GM18505 (cell line): ENCODE data around the gene UXS1.

ENCODE experiments used
- ATAC-seq: cut with Tn5 transposase; IDR thresholded peaks from one replicate; pipeline ENCODE4 v1.9.1; 2021; ENCODE audit not compliant: unreplicated experiment
- POLR2A ChIP-seq: IDR thresholded peaks from 4 replicates; pipeline ENCODE4 v1.6.1; 2011; ENCODE audit warnings: borderline replicate concordance; ENCODE audit not compliant: insufficient read depth, insufficient read length; ENCODE audit errors: extremely low read depth

Gene UXS1

DNA sequence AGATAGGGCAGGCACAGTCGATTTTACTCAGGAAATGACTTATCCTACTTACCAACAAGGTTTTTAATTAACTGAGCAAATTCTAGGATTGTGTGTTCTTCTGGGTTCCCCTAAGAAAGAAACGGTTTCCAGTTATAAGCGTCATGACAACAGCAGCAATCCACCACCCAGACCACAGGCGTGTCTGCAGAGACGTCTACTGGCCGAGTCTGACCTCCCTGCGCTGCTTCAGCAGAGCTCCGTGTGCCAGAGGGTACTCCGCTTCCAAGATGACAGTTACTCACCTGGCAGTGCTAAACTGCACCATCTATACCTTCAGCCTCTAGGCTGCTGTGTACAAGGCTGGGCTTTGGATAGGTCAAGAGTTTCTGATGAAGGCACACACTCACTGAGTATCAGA, 95.4 kb downstream of the UXS1 start:
- no peak for ATAC-seq
- TF ChIP-seq POLR2A = no peak

GRCh38 chr2:106098081-106098480, 96.0 kb downstream of the UXS1 start:
- no peak for TF ChIP-seq POLR2A
- no peak for ATAC-seq

DNA sequence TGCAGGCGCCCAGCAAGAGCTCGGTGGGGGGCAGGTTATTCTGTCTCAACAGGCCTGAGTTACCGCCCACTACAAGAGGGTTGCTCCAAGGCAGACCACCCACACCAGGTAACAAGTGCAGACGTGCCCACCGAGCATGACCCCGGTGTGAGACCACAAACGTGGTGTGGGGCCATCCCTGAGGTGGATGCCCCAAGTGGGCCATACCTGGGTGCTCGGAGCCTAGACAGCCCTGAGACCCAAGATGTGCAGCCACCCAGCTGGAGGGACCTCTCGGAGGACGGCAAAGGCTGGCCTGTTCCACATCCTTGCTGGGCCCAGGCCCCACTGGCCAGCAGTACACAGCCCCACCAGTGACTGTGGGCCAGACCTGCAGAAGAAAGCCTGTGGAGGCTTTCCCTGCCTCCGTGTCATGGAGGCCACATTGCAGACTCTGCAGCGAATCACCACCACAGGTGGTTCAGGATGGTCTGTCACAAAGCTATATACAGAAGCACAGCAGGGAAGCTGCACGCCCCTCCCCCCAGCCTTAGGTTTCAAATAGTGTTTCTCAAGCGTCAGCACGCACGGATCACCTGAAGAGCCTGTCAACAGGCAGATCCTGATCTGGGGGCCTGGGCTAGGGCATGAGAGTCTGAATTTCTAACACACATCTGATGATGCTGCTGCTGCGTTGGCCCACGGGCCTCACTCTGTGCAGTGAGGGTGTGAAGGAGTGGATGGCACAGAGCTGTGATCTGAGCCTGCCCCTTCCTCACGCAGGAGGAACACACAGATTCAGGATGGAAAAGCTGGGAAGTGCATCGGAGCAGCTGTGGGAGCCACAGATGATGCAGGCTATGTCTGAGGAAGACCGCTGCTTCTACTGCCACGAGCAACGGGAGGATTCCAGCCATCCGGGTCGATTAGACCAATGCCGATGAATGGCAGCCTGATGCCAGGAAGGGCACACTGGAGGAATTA, 96.8 kb downstream of the UXS1 start:
- no peak for TF ChIP-seq POLR2A
- no peak for ATAC-seq

- ATAC-seq = no peak
- TF ChIP-seq POLR2A = no peak
Measured at GRCh38 chr2:106096299-106097037, 97.6 kb downstream of the UXS1 start.

- no peak for TF ChIP-seq POLR2A
Measured at GRCh38 chr2:106095478-106096298, 98.4 kb downstream of the UXS1 start.

DNA sequence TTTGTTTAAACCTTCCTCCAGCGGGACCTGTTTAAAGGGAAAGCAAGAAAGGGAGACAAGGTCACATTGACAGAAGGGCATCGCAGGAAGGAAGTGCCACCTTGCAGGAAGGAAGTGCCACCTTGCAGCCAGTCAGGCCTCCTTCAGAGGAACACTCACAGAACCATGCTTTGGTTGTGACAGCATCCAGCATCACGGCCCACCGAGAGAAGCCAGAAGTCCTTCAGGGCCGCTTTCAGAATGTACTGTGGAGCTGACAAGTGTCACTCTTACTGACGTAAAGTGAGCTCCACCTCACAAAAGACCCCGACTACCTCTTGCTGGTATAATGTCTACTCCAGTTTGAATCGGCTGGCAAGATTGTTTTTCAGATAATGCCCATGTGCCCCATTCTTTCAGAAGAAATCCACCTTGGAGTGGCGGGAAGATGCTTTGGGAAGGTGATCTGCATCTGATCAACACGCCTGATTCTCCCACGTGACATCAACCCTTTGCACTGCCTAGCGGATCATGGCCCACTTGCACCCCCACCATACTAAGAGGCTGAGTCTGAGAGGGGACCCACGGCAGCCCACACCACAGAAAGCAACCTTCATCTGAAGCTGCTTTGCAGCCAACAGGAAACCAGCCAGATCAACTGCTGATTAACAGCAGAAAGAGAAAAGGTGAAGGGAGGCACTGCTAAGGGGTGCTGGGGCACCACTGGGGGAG, 99.8 kb downstream of the UXS1 start:
- no peak for TF ChIP-seq POLR2A
- no peak for ATAC-seq

More at GRCh38 chr2:106095478-106096298, 98.4 kb downstream of the UXS1 start:
- ATAC-seq = no peak

DNA sequence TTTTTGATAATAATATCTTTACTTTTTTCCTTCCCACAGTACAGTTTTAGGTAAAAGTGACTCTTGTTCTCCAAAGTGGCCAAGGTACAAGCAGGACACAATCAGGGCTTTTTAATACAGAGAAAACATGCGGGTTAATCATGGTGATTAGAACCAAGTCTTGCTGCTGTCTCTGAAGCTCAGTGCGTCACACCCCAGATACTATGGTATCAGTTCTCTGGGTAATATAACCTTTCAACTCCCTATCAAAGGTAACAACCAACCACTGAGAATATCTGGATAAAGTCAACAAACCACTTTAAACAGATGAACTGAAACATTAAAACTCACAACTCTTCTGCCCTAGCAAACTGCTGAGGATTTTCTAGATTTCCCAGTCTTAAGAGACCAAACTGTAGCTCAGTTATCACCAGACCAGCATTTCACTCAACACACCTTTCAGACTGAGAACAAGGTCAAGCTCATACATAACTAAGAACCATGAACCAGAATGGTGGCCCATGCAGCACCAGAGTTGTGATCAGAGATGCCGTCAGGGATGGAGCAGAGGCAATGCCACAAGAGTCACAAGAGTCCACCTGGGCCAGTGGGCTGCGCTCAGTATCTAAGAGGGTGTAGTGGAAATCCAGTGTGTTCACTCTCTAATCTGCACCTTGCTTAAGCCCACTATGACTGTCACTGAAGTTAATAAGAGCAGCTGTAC, 103.0 kb downstream of the UXS1 start:
- no peak for ATAC-seq
- no peak for TF ChIP-seq POLR2A

GRCh38 chr2:106089611-106090010, 104.5 kb downstream of the UXS1 start:
- no peak for ATAC-seq

GRCh38 chr2:106085181-106085940, 108.7 kb downstream of the UXS1 start:
- ATAC-seq = no peak

More at GRCh38 chr2:106089611-106090010, 104.5 kb downstream of the UXS1 start:
- TF ChIP-seq POLR2A = no peak

DNA sequence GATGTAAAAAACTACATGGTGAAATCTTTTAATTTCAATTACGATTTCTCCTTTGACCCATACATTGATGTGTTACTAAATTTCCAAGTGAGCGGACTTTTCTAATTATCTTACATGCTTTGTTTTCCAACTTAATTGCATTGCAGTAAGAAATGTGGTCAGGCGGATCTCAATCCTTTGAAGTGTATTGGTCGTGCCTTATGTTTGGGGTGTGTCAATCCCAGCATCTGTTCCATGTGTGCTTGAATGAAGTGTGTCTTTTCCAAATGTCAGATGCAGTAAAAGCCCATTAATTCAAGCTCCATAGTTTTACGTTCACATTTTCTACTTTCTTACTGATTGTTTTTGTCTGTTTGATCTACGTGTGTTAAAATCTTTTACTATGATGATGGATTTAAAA, 113.1 kb downstream of the UXS1 start:
- ATAC-seq = no peak

More at GRCh38 chr2:106085181-106085940, 108.7 kb downstream of the UXS1 start:
- TF ChIP-seq POLR2A = no peak

DNA sequence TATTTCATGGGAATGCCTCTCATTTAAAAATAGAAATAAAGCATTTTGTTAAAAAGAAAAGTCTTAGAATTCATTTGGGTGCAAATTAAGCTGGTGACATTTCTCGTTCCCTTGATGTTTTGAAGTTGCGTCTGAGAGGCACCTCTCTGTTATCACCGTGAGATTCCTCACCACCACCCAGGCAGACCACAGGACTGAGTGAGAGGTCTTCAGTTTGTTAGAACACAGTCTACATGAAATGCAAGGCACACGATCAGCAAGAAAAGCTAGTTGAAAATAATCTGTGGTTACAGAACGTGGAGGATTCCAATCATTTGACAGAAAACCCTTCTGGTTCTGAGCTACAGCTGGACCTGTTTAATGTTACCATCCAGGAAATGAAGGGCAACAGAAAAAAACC, 116.0 kb downstream of the UXS1 start:
- no peak for ATAC-seq

More for the DNA sequence above, 113.1 kb downstream of the UXS1 start:
- no peak for TF ChIP-seq POLR2A

More for the DNA sequence above, 116.0 kb downstream of the UXS1 start:
- no peak for TF ChIP-seq POLR2A
